Measurements from ENCODE around the gene PPM1H.

Gene PPM1H

GRCh38 chr12:62724947-62725451 lies 210.0 kb downstream of the PPM1H start:
- Histone ChIP-seq H3K4me2 (ENCODE audit: low read length) (no peak overlapping the region), H3K27ac (ENCODE audit: low read depth, low read length, poor library complexity, severe bottlenecking) (no peak overlapping the region), H3K9me2 (ENCODE audit: low read depth, low read length) (no peaks in the 10 kb centered on the region), H3K9ac (ENCODE audit: low read length) (no peak overlapping the region), H3K27me3 (ENCODE audit: insufficient read depth, low read length) (no peaks in the 10 kb centered on the region), H3K79me2 (ENCODE audit: insufficient read depth, low read length) (no peaks in the 10 kb centered on the region), H3K4me3 (ENCODE audit: low read depth, low read length, poor library complexity, severe bottlenecking) (no peak overlapping the region), H2AFZ (ENCODE audit: low read length) (no peak overlapping the region), H3K36me3 (ENCODE audit: insufficient read depth, low read length) (no peaks in the 10 kb centered on the region), H3K4me1 (ENCODE audit: insufficient read depth, low read length, severe bottlenecking) (no peaks in the 10 kb centered on the region), H4K20me1 (ENCODE audit: insufficient read depth, low read length) (no peaks in the 10 kb centered on the region), H3F3A (ENCODE audit: insufficient read depth, low read length) (no peaks in the 10 kb centered on the region), H3K9me3 (ENCODE audit: low read length) (no peaks in the 10 kb centered on the region)
- TF ChIP-seq CTCF (IDR thresholded peaks at IDR 0.05; ENCODE audit: low read length), result no peak
- TF ChIP-seq EZH2 (IDR thresholded peaks at IDR 0.05; ENCODE audit: borderline replicate concordance, low read length), result no peak

- Histone ChIP-seq H3K9me2 (ENCODE audit: low read depth, low read length) (no peaks in the 10 kb centered on the region), H3K27me3 (ENCODE audit: insufficient read depth, low read length) (no peaks in the 10 kb centered on the region), H3K36me3 (ENCODE audit: insufficient read depth, low read length) (no peaks in the 10 kb centered on the region), H3K4me3 (ENCODE audit: low read depth, low read length, poor library complexity, severe bottlenecking) (no peak overlapping the region), H3K27ac (ENCODE audit: low read depth, low read length, poor library complexity, severe bottlenecking) (no peak overlapping the region), H3K9ac (ENCODE audit: low read length) (no peak overlapping the region), H3K79me2 (ENCODE audit: insufficient read depth, low read length) (no peaks in the 10 kb centered on the region), H3K4me1 (ENCODE audit: insufficient read depth, low read length, severe bottlenecking) (no peaks in the 10 kb centered on the region), H3K9me3 (ENCODE audit: low read length) (no peaks in the 10 kb centered on the region), H3F3A (ENCODE audit: insufficient read depth, low read length) (no peaks in the 10 kb centered on the region), H3K4me2 (ENCODE audit: low read length) (no peak overlapping the region), H4K20me1 (ENCODE audit: insufficient read depth, low read length) (no peaks in the 10 kb centered on the region), H2AFZ (ENCODE audit: low read length) (no peak overlapping the region)
- no peak for TF ChIP-seq EZH2 (IDR thresholded peaks at IDR 0.05; ENCODE audit: borderline replicate concordance, low read length)
Measured at GRCh38 chr12:62724285-62724684, 210.7 kb downstream of the PPM1H start.

GRCh38 chr12:62722971-62723680 lies 211.8 kb downstream of the PPM1H start:
- Histone ChIP-seq H3F3A (ENCODE audit: insufficient read depth, low read length) (no peaks in the 10 kb centered on the region), H3K9me3 (ENCODE audit: low read length) (no peaks in the 10 kb centered on the region), H2AFZ (ENCODE audit: low read length) (no peak overlapping the region), H3K27me3 (ENCODE audit: insufficient read depth, low read length) (no peaks in the 10 kb centered on the region), H3K36me3 (ENCODE audit: insufficient read depth, low read length) (no peaks in the 10 kb centered on the region), H4K20me1 (ENCODE audit: insufficient read depth, low read length) (no peaks in the 10 kb centered on the region), H3K79me2 (ENCODE audit: insufficient read depth, low read length) (no peaks in the 10 kb centered on the region), H3K9me2 (ENCODE audit: low read depth, low read length) (no peaks in the 10 kb centered on the region), H3K4me2 (ENCODE audit: low read length) (no peak overlapping the region), H3K4me3 (ENCODE audit: low read depth, low read length, poor library complexity, severe bottlenecking) (no peak overlapping the region), H3K4me1 (ENCODE audit: insufficient read depth, low read length, severe bottlenecking) (no peaks in the 10 kb centered on the region), H3K9ac (ENCODE audit: low read length) (no peak overlapping the region), H3K27ac (ENCODE audit: low read depth, low read length, poor library complexity, severe bottlenecking) (no peak overlapping the region)
- no peak for TF ChIP-seq CTCF (IDR thresholded peaks at IDR 0.05; ENCODE audit: low read length)
- TF ChIP-seq EZH2 (IDR thresholded peaks at IDR 0.05; ENCODE audit: borderline replicate concordance, low read length), result no peak

Measured in OCI-LY1 (cell line).